IMR-90 (cell line): ENCODE data around the gene SLC6A16. TPM values are rescaled to one million over a fixed set of nuclear protein-coding genes. Genes with fewer than 3 reads are reported as not detected.

Source experiments
- ATAC-seq: fragments of 200-7000 bp; cut with Tn5 transposase; 2 replicates; pipeline ENCODE4 v1.9.1; 2020; ENCODE audit warnings: low read depth, mild to moderate bottlenecking, moderate library complexity
- BruUV-seq: library from RNA; stranded (reverse); fragments of 400-500 nt; replicated peaks from 2 replicates; lab custom pipeline; 2021; lab: Mats Ljungman, UMichigan
- CTCF ChIA-PET: fragments of 300-600 bp; formaldehyde crosslinking; extraction: SDS; loops from one replicate; lab custom pipeline; 2021; ENCODE audit warnings: antibody characterized with exemption; lab: Yijun Ruan, JAX
- POLR2A ChIA-PET: fragments of 300-600 bp; sonication (Branson Sonifier 250); formaldehyde crosslinking; loops from one replicate; lab custom pipeline; 2022; ENCODE audit warnings: antibody characterized with exemption; ENCODE audit not compliant: unreplicated experiment; lab: Charles Lee
- DNase-seq: peaks from one replicate; pipeline ENCODE4 v3.0.0; 2013
- H2AFZ ChIP-seq: replicated peaks from 2 replicates; pipeline ENCODE3; 2013; ENCODE audit warnings: low read length, mild to moderate bottlenecking; ENCODE audit not compliant: poor library complexity
- H2AK5ac ChIP-seq: 2 replicates; pipeline ENCODE4 v1.6.1; 2013; ENCODE audit warnings: low read depth, low read length, inconsistent platforms
- H2AK9ac ChIP-seq: replicated peaks from 2 replicates; pipeline ENCODE3; 2013; ENCODE audit warnings: mild to moderate bottlenecking, low read depth, low read length, moderate library complexity; ENCODE audit not compliant: poor library complexity
- H2BK120ac ChIP-seq: 2 replicates; pipeline ENCODE4 v1.6.1; 2013; ENCODE audit warnings: low read depth, low read length, inconsistent platforms
- H2BK15ac ChIP-seq: 3 replicates; pipeline ENCODE4 v1.6.1; 2013; ENCODE audit warnings: low read depth, low read length, inconsistent platforms
- H2BK20ac ChIP-seq: 2 replicates; pipeline ENCODE4 v1.6.1; 2013; ENCODE audit warnings: low read depth, mild to moderate bottlenecking, inconsistent platforms, low read length, moderate library complexity
- H2BK5ac ChIP-seq: 2 replicates; pipeline ENCODE4 v1.6.1; 2013; ENCODE audit warnings: mild to moderate bottlenecking, low read depth, low read length, inconsistent platforms; ENCODE audit not compliant: poor library complexity, severe bottlenecking
- H3K14ac ChIP-seq: replicated peaks from 2 replicates; pipeline ENCODE4 v1.6.1; 2013; ENCODE audit warnings: low read depth, low read length, inconsistent platforms
- H3K18ac ChIP-seq: 2 replicates; pipeline ENCODE4 v1.6.1; 2013; ENCODE audit warnings: low read depth, low read length, control low read depth
- H3K23ac ChIP-seq: 2 replicates; pipeline ENCODE4 v1.6.1; 2013; ENCODE audit warnings: low read depth, low read length, inconsistent platforms
- H3K27ac ChIP-seq: 2 replicates; pipeline ENCODE4 v1.5.1; 2013; ENCODE audit warnings: mild to moderate bottlenecking, control low read depth, low read length; ENCODE audit not compliant: insufficient read depth
- H3K27me3 ChIP-seq: 2 replicates; pipeline ENCODE4 v1.6.1; 2013; ENCODE audit warnings: low read length; ENCODE audit not compliant: control insufficient read depth, insufficient read depth
- H3K36me3 ChIP-seq: 2 replicates; pipeline ENCODE4 v1.6.1; 2013; ENCODE audit warnings: low read length, mixed read lengths; ENCODE audit not compliant: control insufficient read depth, insufficient read depth
- H3K4ac ChIP-seq: 2 replicates; pipeline ENCODE4 v1.6.1; 2013; ENCODE audit warnings: low read depth, low read length, inconsistent platforms
- H3K4me1 ChIP-seq: 2 replicates; pipeline ENCODE4 v1.6.1; 2013; ENCODE audit warnings: low read length, mixed read lengths; ENCODE audit not compliant: control insufficient read depth, insufficient read depth
- H3K4me2 ChIP-seq: 2 replicates; pipeline ENCODE4 v1.6.1; 2013; ENCODE audit warnings: low read depth, mild to moderate bottlenecking, control low read depth, low read length, moderate library complexity
- H3K4me3 ChIP-seq: 2 replicates; pipeline ENCODE4 v1.5.1; 2013; ENCODE audit warnings: low read depth, mild to moderate bottlenecking, control low read depth, low read length, moderate library complexity; ENCODE audit not compliant: insufficient read depth
- H3K56ac ChIP-seq: 2 replicates; pipeline ENCODE4 v1.6.1; 2013; ENCODE audit warnings: low read length, inconsistent platforms; ENCODE audit not compliant: insufficient read depth; ENCODE audit errors: extremely low read depth
- H3K79me1 ChIP-seq, 2 experiments: 2 replicates each; pipeline ENCODE4 v1.6.1; 2013; ENCODE audit warnings: low read length in 2 of 2, inconsistent platforms in 1 of 2, low read depth in 1 of 2
- H3K9ac ChIP-seq: 2 replicates; pipeline ENCODE4 v1.6.1; 2013; ENCODE audit warnings: low read depth, low read length, control low read depth
- H3K9me1 ChIP-seq: 2 replicates; pipeline ENCODE4 v1.6.1; 2013; ENCODE audit warnings: low read length, inconsistent platforms; ENCODE audit not compliant: insufficient read depth
- H3K9me3 ChIP-seq: 2 replicates; pipeline ENCODE4 v1.6.1; 2013; ENCODE audit warnings: low read length; ENCODE audit not compliant: control insufficient read depth, insufficient read depth
- H4K20me1 ChIP-seq: 2 replicates; pipeline ENCODE4 v1.6.1; 2013; ENCODE audit warnings: low read length, inconsistent platforms; ENCODE audit not compliant: insufficient read depth
- H4K5ac ChIP-seq: 2 replicates; pipeline ENCODE4 v1.6.1; 2013; ENCODE audit warnings: mild to moderate bottlenecking, low read depth, low read length, control low read depth
- H4K8ac ChIP-seq, 2 experiments: 2 replicates each; pipeline ENCODE4 v1.6.1; 2013; ENCODE audit warnings: low read depth in 2 of 2, low read length in 2 of 2, control low read depth in 1 of 2, inconsistent platforms in 1 of 2
- H4K91ac ChIP-seq: 2 replicates; pipeline ENCODE4 v1.6.1; 2013; ENCODE audit warnings: low read depth, low read length, inconsistent platforms; ENCODE audit not compliant: insufficient read depth
- BHLHE40 ChIP-seq: fragments of 150-350 bp; IDR thresholded peaks from 2 replicates; pipeline ENCODE4 v1.6.1; 2016; ENCODE audit warnings: mild to moderate bottlenecking, low read depth, low read length
- CEBPB ChIP-seq: IDR thresholded peaks from 2 replicates; pipeline ENCODE4 v1.6.1; 2012; ENCODE audit warnings: low read depth, low read length, improper control_type of control experiment
- CHD1 ChIP-seq: IDR thresholded peaks from 2 replicates; pipeline ENCODE4 v1.6.1; 2012; ENCODE audit warnings: low read depth, low read length, improper control_type of control experiment
- FOS ChIP-seq: fragments of 150-350 bp; IDR thresholded peaks from 2 replicates; pipeline ENCODE4 v1.6.1; 2016; ENCODE audit warnings: low read depth, low read length
- MAFK ChIP-seq: IDR thresholded peaks from 2 replicates; pipeline ENCODE4 v1.6.1; 2012; ENCODE audit warnings: low read depth, low read length, improper control_type of control experiment
- MAZ ChIP-seq: IDR thresholded peaks from 2 replicates; pipeline ENCODE4 v1.6.1; 2012; ENCODE audit warnings: low read depth, mild to moderate bottlenecking, low read length, improper control_type of control experiment, moderate library complexity, borderline replicate concordance
- MXI1 ChIP-seq: IDR thresholded peaks from 2 replicates; pipeline ENCODE4 v1.6.1; 2012; ENCODE audit warnings: low read depth, mild to moderate bottlenecking, low read length, moderate library complexity, borderline replicate concordance
- NFE2L2 ChIP-seq: fragments of 150-350 bp; IDR thresholded peaks from 2 replicates; pipeline ENCODE4 v1.6.1; 2016; ENCODE audit warnings: low read depth, mild to moderate bottlenecking, low read length
- POLR2A ChIP-seq: IDR thresholded peaks from 2 replicates; pipeline ENCODE4 v1.6.1; 2012; ENCODE audit warnings: mild to moderate bottlenecking, low read depth, low read length
- RAD21 ChIP-seq: IDR thresholded peaks from 2 replicates; pipeline ENCODE4 v1.6.1; 2012; ENCODE audit warnings: low read length, improper control_type of control experiment
- RCOR1 ChIP-seq: IDR thresholded peaks from 2 replicates; pipeline ENCODE4 v1.6.1; 2012; ENCODE audit warnings: mild to moderate bottlenecking, low read length, improper control_type of control experiment; ENCODE audit not compliant: insufficient replicate concordance
- RFX5 ChIP-seq: IDR thresholded peaks from 2 replicates; pipeline ENCODE4 v1.8.0; 2012; ENCODE audit warnings: low read depth, mild to moderate bottlenecking, low read length, moderate library complexity
- SMC3 ChIP-seq: fragments of 150-350 bp; IDR thresholded peaks from 2 replicates; pipeline ENCODE4 v1.6.1; 2016; ENCODE audit warnings: low read depth, mild to moderate bottlenecking, antibody characterized with exemption, low read length, moderate library complexity
- dilution Hi-C: fragments of 300-500 bp; cut with HindIII; formaldehyde crosslinking; loops from one replicate; pipeline ENCODE4 v1.14.3; 2018; ENCODE audit warnings: low sequenced_read_pairs; ENCODE audit not compliant: unreplicated experiment
- in situ Hi-C: fragments of 300-500 bp; cut with MboI; formaldehyde crosslinking; loops from 3 replicates; pipeline ENCODE4 v1.14.3; 2019; ENCODE audit warnings: low sequenced_read_pairs, inconsistent platforms, mixed read lengths
- intact Hi-C: fragments of 100-400 bp; cut with micrococcal nuclease; formaldehyde crosslinking; loops from 2 replicates; pipeline ENCODE4 v1.10.0; 2022
- polyA plus RNA-seq, 3 experiments: library from polyadenylated mRNA; depleted of rRNA; stranded (reverse); fragments of >200 nt; gene quantifications; 2 replicates each; pipeline ENCODE4 v1.2.3, GENCODE V29; 2012; ENCODE audit warnings: low replicate concordance in 1 of 3
- total RNA-seq: library from RNA; depleted of rRNA; stranded (reverse); fragments of >200 nt; gene quantifications from 2 replicates; pipeline ENCODE4 v1.2.3, GENCODE V29; 2012
- TF ChIP-seq, protein P1 (sequence below): fragments of 150-350 bp; IDR thresholded peaks from 2 replicates; pipeline ENCODE4 v1.6.1; 2016; ENCODE audit warnings: low read depth, mild to moderate bottlenecking, low read length, moderate library complexity, borderline replicate concordance
- TF ChIP-seq, protein P2 (sequence below): conservative IDR thresholded peaks from 2 replicates; pipeline ENCODE4 v1.5.1; 2012; ENCODE audit warnings: mild to moderate bottlenecking, low read depth, low read length, improper control_type of control experiment
- TF ChIP-seq, protein P3 (sequence below): fragments of 150-350 bp; IDR thresholded peaks from 2 replicates; pipeline ENCODE4 v1.6.1; 2017; ENCODE audit warnings: mild to moderate bottlenecking, antibody characterized with exemption, low read length, low read depth

The SLC6A16 gene
- total and polyA plus RNA-seq, 2 of the 4 experiments (the other 2 are of a cell fraction): 0.18 to 0.89 TPM

DNA sequence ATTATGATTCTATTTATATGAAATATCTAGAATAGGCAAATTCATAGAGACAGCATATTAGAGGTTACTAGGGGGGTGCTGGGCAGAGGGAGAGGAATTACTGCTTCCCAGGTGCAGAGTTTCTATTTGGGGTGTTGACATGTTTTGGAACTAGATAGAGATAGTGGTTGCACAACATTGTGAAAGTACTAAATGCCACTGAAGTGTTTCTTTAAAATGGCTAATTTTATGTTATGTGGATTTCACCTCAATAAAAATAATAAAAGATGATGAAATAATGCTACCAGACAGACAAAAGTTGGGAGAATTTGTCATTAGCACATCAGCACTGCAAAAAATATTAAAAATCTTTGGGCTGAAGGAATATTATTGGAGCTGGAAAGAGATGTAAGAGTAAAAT is 63.4 kb downstream of the SLC6A16 start:
- no peaks in the 10 kb centered on the region for H3K9me1 ChIP-seq
- no peak for ATAC-seq

More for the DNA sequence above, 63.4 kb downstream of the SLC6A16 start:
- ChIA-PET POLR2A (no interaction called here), CTCF (no interaction called here)
- no peak overlapping the region for H2AK5ac ChIP-seq
- H3K36me3 ChIP-seq: no peaks in the 10 kb centered on the region
- no TSS peak for BruUV-seq
- H2BK5ac ChIP-seq: no peak overlapping the region
- no peak overlapping the region for H3K14ac ChIP-seq
- no peak overlapping the region for H3K18ac ChIP-seq
- H3K4me1 ChIP-seq: no peaks in the 10 kb centered on the region
- H2AK9ac ChIP-seq: no peak overlapping the region
- TF ChIP-seq RFX5 (no peak), SMC3 (no peak), BHLHE40 (no peak), RAD21 (no peak), NFE2L2 (no peak), CEBPB (no peak), CHD1 (no peak), RCOR1 (no peak), FOS (no peak), MAZ (no peak), MXI1 (no peak), POLR2A (no peak), MAFK (no peak)
- TF ChIP-seq, protein P1, sequence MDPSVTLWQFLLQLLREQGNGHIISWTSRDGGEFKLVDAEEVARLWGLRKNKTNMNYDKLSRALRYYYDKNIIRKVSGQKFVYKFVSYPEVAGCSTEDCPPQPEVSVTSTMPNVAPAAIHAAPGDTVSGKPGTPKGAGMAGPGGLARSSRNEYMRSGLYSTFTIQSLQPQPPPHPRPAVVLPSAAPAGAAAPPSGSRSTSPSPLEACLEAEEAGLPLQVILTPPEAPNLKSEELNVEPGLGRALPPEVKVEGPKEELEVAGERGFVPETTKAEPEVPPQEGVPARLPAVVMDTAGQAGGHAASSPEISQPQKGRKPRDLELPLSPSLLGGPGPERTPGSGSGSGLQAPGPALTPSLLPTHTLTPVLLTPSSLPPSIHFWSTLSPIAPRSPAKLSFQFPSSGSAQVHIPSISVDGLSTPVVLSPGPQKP: no peak
- TF ChIP-seq, protein P2, sequence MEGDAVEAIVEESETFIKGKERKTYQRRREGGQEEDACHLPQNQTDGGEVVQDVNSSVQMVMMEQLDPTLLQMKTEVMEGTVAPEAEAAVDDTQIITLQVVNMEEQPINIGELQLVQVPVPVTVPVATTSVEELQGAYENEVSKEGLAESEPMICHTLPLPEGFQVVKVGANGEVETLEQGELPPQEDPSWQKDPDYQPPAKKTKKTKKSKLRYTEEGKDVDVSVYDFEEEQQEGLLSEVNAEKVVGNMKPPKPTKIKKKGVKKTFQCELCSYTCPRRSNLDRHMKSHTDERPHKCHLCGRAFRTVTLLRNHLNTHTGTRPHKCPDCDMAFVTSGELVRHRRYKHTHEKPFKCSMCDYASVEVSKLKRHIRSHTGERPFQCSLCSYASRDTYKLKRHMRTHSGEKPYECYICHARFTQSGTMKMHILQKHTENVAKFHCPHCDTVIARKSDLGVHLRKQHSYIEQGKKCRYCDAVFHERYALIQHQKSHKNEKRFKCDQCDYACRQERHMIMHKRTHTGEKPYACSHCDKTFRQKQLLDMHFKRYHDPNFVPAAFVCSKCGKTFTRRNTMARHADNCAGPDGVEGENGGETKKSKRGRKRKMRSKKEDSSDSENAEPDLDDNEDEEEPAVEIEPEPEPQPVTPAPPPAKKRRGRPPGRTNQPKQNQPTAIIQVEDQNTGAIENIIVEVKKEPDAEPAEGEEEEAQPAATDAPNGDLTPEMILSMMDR: no peak
- TF ChIP-seq, protein P3, sequence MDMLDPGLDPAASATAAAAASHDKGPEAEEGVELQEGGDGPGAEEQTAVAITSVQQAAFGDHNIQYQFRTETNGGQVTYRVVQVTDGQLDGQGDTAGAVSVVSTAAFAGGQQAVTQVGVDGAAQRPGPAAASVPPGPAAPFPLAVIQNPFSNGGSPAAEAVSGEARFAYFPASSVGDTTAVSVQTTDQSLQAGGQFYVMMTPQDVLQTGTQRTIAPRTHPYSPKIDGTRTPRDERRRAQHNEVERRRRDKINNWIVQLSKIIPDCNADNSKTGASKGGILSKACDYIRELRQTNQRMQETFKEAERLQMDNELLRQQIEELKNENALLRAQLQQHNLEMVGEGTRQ: no peak
- H4K5ac ChIP-seq: no peak overlapping the region
- H2BK20ac ChIP-seq: no peak overlapping the region
- no peaks in the 10 kb centered on the region for H3K79me1 ChIP-seq
- no peak overlapping the region for H3K4me2 ChIP-seq
- H3K27ac ChIP-seq: no peak overlapping the region
- no peak overlapping the region for H3K56ac ChIP-seq
- no peak overlapping the region for H3K23ac ChIP-seq
- H2BK15ac ChIP-seq: no peak overlapping the region
- H3K4ac ChIP-seq: no peak overlapping the region
- dilution Hi-C loops: no loop called here
- no peak overlapping the region for H4K91ac ChIP-seq
- DNase-seq: no peak
- in situ Hi-C loops: loop anchor here (10.0 to 25.0 kb wide), 2 partner anchors 173 to 301 kb away; no protein-coding TSS in a partner anchor
- no peak overlapping the region for H2BK120ac ChIP-seq
- intact Hi-C loops: no loop called here
- H2AFZ ChIP-seq: no peak overlapping the region
- H3K9ac ChIP-seq: no peak overlapping the region
- peaks cover 2% of the 10 kb centered on the region for H3K27me3 ChIP-seq
- H3K4me3 ChIP-seq: no peak overlapping the region
- H4K8ac ChIP-seq: no peak overlapping the region
- no peaks in the 10 kb centered on the region for H4K20me1 ChIP-seq
- peaks cover 17% of the 10 kb centered on the region for H3K9me3 ChIP-seq
